ENCODE measurements around the gene B9D1. TPM values are rescaled to one million over a fixed set of nuclear protein-coding genes. Genes with fewer than 3 reads are reported as not detected.
A peak's percentile ranks its signal among the peaks of the same experiment; 100 is the strongest.

Gene B9D1
- polyA plus RNA-seq, 3 donors: 1.0 TPM; not detected in 2

GRCh38 chr17:19363460-19364035 lies 1.0 kb upstream of the B9D1 start:
- H3K27ac ChIP-seq (ENCODE audit: low read depth in 1 of 2, low read length in 2 of 2): no peak overlapping the region
- no peaks in the 10 kb centered on the region for H3K79me2 ChIP-seq (ENCODE audit: insufficient read depth, low read length)
- no peak overlapping the region for H3K4me2 ChIP-seq (replicated peaks; ENCODE audit: extremely low read depth, low read length, poor library complexity, severe bottlenecking)
- no peaks in the 10 kb centered on the region for H3K36me3 Mint-ChIP-seq
- DNase-seq: no peak
- peaks cover 16 to 22% of the 10 kb centered on the region in 2 donors for H3K4me1 ChIP-seq (ENCODE audit: control insufficient read depth in 1 of 2, insufficient read depth in 2 of 2, low read length in 2 of 2)
- H3K4me3 Mint-ChIP-seq: peak overlapping the region in 1 of 2 donors; percentile 65
- peak overlapping the region in 1 of 7 donors; percentile 32 for H3K27ac Mint-ChIP-seq
- intact Hi-C loops (cut with micrococcal nuclease): loop anchor here (1.0 to 10.0 kb wide), 5 partner anchors 15 to 404 kb away; partner anchors contain the start of genes ALDH3A2 (in 2 of the 2), MAPK7 (in 1 of the 2) and RNF112 (in 1 of the 2)
- no peak overlapping the region for H3K9ac ChIP-seq (ENCODE audit: insufficient read depth, low read length, poor library complexity, severe bottlenecking)
- no peaks in the 10 kb centered on the region for H3K9me3 Mint-ChIP-seq
- no peak overlapping the region for H3K4me3 ChIP-seq (replicated peaks in 1 of 3; ENCODE audit: low read depth in 2 of 3, low read length in 3 of 3)
- TF ChIP-seq CTCF (IDR thresholded peaks at IDR 0.05): no peak
- no peaks in the 10 kb centered on the region for H3K36me3 ChIP-seq (replicated peaks in 1 of 2; ENCODE audit: control insufficient read depth in 1 of 2, insufficient read depth in 2 of 2, low read length in 2 of 2)
- H3K27me3 ChIP-seq (ENCODE audit: control insufficient read depth in 2 of 2, insufficient read depth in 2 of 2, low read length in 2 of 2): peaks cover 0 to 31% of the 10 kb centered on the region in 2 donors
- peaks cover 22% of the 10 kb centered on the region for H3K4me1 Mint-ChIP-seq
- H2AFZ ChIP-seq (ENCODE audit: insufficient read depth, low read depth, low read length, poor library complexity, severe bottlenecking): no peak overlapping the region
- H3K9me3 ChIP-seq (replicated peaks in 1 of 2; ENCODE audit: control insufficient read depth in 1 of 2, insufficient read depth in 1 of 2, low read length in 2 of 2): no peaks in the 10 kb centered on the region
- H4K20me1 ChIP-seq (ENCODE audit: insufficient read depth, low read length): no peaks in the 10 kb centered on the region
- WGBS (ENCODE audit: insufficient coverage): 62% methylated on average over 4 of the region's 6 CpGs
- H3K27me3 Mint-ChIP-seq (ENCODE audit: low read depth in 3 of 3): peaks cover 18 to 56% (median 45%) of the 10 kb centered on the region in 3 donors

- Mint-ChIP-seq H3K27me3 (ENCODE audit: low read depth in 3 of 3) (peaks cover 18 to 51% (median 40%) of the 10 kb centered on the region in 3 donors), H3K27ac (peak overlapping the region in 3 of 7 donors; percentile 89 to 90 (median 89)), H3K4me3 (no peak overlapping the region), H3K9me3 (no peaks in the 10 kb centered on the region), H3K36me3 (no peaks in the 10 kb centered on the region), H3K4me1 (peaks cover 17% of the 10 kb centered on the region)
- peak; percentile 55 for TF ChIP-seq CTCF (IDR thresholded peaks at IDR 0.05)
- Histone ChIP-seq H3K4me1 (ENCODE audit: control insufficient read depth in 1 of 2, insufficient read depth in 2 of 2, low read length in 2 of 2) (peaks cover 11 to 17% of the 10 kb centered on the region in 2 donors), H3K9me3 (replicated peaks in 1 of 2; ENCODE audit: control insufficient read depth in 1 of 2, insufficient read depth in 1 of 2, low read length in 2 of 2) (no peaks in the 10 kb centered on the region), H4K20me1 (ENCODE audit: insufficient read depth, low read length) (no peaks in the 10 kb centered on the region), H3K79me2 (ENCODE audit: insufficient read depth, low read length) (no peaks in the 10 kb centered on the region), H3K4me3 (replicated peaks in 1 of 3; ENCODE audit: low read depth in 2 of 3, low read length in 3 of 3) (peak overlapping the region in 2 of 3 experiments; percentile 71 to 77), H3K36me3 (replicated peaks in 1 of 2; ENCODE audit: control insufficient read depth in 1 of 2, insufficient read depth in 2 of 2, low read length in 2 of 2) (no peaks in the 10 kb centered on the region), H2AFZ (ENCODE audit: insufficient read depth, low read depth, low read length, poor library complexity, severe bottlenecking) (peak overlapping the region; percentile 89), H3K27ac (ENCODE audit: low read depth in 1 of 2, low read length in 2 of 2) (no peak overlapping the region), H3K27me3 (ENCODE audit: control insufficient read depth in 2 of 2, insufficient read depth in 2 of 2, low read length in 2 of 2) (peaks cover 0 to 31% of the 10 kb centered on the region in 2 donors), H3K9ac (ENCODE audit: insufficient read depth, low read length, poor library complexity, severe bottlenecking) (peak overlapping the region; percentile 23), H3K4me2 (replicated peaks; ENCODE audit: extremely low read depth, low read length, poor library complexity, severe bottlenecking) (peak overlapping the region; percentile 77)
- DNase-seq: no peak
- intact Hi-C loops (cut with micrococcal nuclease): loop anchor here (1.0 to 10.0 kb wide), 5 partner anchors 16 to 404 kb away; partner anchors contain the start of genes ALDH3A2 (in 2 of the 2), MAPK7 (in 1 of the 2) and RNF112 (in 1 of the 2)
- 55% methylated on average over 12 of the region's 14 CpGs for WGBS (ENCODE audit: insufficient coverage)
Measured at GRCh38 chr17:19363114-19363438, 553 bp upstream of the B9D1 start.
